ENCODE data around the gene ZNF99. TPM values are rescaled to one million over a fixed set of nuclear protein-coding genes. Genes with fewer than 3 reads are reported as not detected.
"Not testable (repeated sequence)": the region's sequence is repeated elsewhere in the genome, so short reads cannot be mapped to it uniquely, and the experiment has no call there.

The ZNF99 gene
- polyA plus RNA-seq, 1 donor, result 0.12 TPM

DNA sequence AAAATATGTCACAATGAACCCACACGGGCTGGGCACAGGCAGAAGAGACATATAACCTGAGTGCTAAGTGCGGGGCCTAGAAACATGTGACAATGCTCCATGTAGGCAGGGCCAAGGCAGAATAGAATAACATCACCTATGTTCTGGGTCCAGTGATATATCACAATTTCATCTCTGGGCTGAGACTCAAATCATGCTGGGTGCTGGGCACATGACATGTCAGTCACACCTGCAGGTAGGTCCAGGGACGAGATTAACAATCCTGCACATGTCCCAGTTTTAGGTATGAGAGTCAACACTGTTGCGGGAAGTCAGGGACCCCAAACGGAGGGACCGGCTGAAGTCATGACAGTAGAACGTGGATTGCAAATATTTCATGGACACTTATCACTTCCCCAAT lies 50.3 kb downstream of the ZNF99 start:
- no CpG with 5 or more reads among the region's 7 CpGs for WGBS (ENCODE audit: insufficient coverage, low lambda C conversion rate)
- Histone ChIP-seq H3K4me3 (ENCODE audit: low read length) (no peak overlapping the region), H3K4me1 (ENCODE audit: control insufficient read depth, insufficient read depth, low read length) (no peaks in the 10 kb centered on the region), H3K27ac (ENCODE audit: low read length) (no peak overlapping the region), H3K27me3 (ENCODE audit: control insufficient read depth, insufficient read depth, low read length) (no peaks in the 10 kb centered on the region), H3K36me3 (ENCODE audit: control insufficient read depth, insufficient read depth, low read length) (no peaks in the 10 kb centered on the region), H3K9me3 (ENCODE audit: control insufficient read depth, low read depth, low read length) (no peaks in the 10 kb centered on the region)
- no peak for DNase-seq

DNA sequence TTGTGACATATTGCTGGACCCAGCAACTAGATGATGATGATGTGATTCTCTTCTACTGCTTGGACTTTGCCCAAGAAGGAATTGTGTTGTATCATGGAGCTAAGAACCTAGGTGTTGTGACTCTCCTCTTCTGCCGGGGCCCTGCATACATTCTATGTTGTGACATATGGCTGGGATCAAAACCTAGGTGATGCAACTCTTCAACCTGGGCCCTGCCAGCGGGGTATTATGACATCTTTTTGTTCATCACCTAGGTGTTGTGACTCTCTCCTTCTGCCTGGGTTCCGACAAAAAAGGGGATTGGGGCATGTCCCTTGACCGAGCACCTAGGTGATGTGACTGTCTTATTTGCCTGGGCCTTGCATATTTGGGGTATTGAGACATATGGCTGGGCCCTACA lies 55.7 kb downstream of the ZNF99 start:
- H3K36me3 ChIP-seq (ENCODE audit: control insufficient read depth, insufficient read depth, low read length); H3K4me3 ChIP-seq (ENCODE audit: low read length); DNase-seq; H3K9me3 ChIP-seq (ENCODE audit: control insufficient read depth, low read depth, low read length); H3K27ac ChIP-seq (ENCODE audit: low read length); H3K27me3 ChIP-seq (ENCODE audit: control insufficient read depth, insufficient read depth, low read length); H3K4me1 ChIP-seq (ENCODE audit: control insufficient read depth, insufficient read depth, low read length): not testable (repeated sequence)
- no CpG with 5 or more reads among the region's 4 CpGs for WGBS (ENCODE audit: insufficient coverage, low lambda C conversion rate)

DNA sequence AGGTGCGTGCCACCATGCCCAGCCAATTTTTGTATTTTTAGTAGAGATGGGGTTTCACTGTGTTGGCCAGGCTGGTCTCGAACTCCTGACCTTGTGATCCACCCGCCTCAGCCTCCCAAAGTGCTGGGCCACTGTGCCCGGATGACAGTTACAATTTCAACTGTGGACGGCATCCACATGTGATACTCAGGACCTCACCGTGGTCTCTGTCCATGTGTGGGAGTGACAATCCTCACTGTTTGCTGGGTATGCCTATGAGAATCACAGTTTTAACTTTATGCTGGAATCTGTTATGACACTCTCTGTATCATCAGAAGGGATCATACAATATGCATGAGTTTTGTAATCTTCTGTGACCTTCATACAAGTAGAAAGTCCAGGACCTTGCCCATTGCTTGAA lies 62.4 kb downstream of the ZNF99 start:
- not testable (repeated sequence) for DNase-seq; H3K27me3 ChIP-seq (ENCODE audit: control insufficient read depth, insufficient read depth, low read length); H3K36me3 ChIP-seq (ENCODE audit: control insufficient read depth, insufficient read depth, low read length); H3K9me3 ChIP-seq (ENCODE audit: control insufficient read depth, low read depth, low read length); H3K4me3 ChIP-seq (ENCODE audit: low read length); H3K27ac ChIP-seq (ENCODE audit: low read length); H3K4me1 ChIP-seq (ENCODE audit: control insufficient read depth, insufficient read depth, low read length)
- 100% methylated on average over 1 of the region's 6 CpGs for WGBS (ENCODE audit: insufficient coverage, low lambda C conversion rate)

DNA sequence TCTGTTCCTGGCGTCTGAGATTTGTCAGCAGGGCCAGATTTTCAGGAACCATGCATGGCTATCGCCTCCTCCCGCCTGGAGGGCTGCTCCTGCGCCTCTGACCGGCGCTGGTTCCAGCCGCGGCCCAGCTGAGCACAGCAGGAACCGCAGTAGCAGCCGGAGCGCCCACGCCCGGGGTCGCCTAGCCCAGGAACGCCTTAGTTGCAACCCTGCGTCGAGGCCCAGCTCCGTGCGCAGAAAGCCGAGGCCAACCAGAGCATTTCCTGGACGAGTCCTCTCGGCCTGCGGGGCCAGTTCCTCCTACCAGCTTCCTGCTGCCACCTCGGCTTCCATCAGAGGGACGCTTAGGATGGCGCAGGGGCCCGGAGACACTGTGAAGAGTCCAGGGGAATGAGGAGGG lies 75.0 kb downstream of the ZNF99 start:
- DNase-seq, result no peak
- no peaks in the 10 kb centered on the region for H3K4me1 ChIP-seq (ENCODE audit: control insufficient read depth, insufficient read depth, low read length)
- H3K36me3 ChIP-seq (ENCODE audit: control insufficient read depth, insufficient read depth, low read length), result no peaks in the 10 kb centered on the region
- WGBS (ENCODE audit: insufficient coverage, low lambda C conversion rate), result 80% methylated on average over 1 of the region's 27 CpGs
- no peak overlapping the region for H3K4me3 ChIP-seq (ENCODE audit: low read length)
- H3K27ac ChIP-seq (ENCODE audit: low read length), result no peak overlapping the region
- H3K9me3 ChIP-seq (ENCODE audit: control insufficient read depth, low read depth, low read length), result peaks cover 6% of the 10 kb centered on the region
- H3K27me3 ChIP-seq (ENCODE audit: control insufficient read depth, insufficient read depth, low read length), result no peaks in the 10 kb centered on the region

DNA sequence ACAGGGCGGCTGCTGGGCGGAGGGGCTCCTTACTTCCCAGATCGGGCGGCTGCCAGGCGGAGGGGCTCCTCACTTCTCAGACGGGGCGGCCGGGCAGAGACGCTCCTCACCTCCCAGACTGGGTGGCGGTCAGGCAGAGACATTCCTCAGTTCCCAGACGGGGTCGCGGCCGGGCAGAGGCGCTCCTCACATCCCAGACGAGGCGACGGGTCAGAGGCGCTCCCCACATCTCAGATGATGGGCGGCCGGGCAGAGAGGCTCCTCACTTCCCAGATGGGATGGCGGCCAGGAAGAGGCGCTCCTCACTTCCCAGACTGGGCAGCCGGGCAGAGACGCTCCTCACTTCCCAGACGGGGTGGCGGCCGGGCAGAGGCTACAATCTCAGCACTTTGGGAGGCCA lies 80.9 kb downstream of the ZNF99 start:
- not testable (repeated sequence) for H3K27ac ChIP-seq (ENCODE audit: low read length); H3K4me3 ChIP-seq (ENCODE audit: low read length); DNase-seq; H3K36me3 ChIP-seq (ENCODE audit: control insufficient read depth, insufficient read depth, low read length); H3K27me3 ChIP-seq (ENCODE audit: control insufficient read depth, insufficient read depth, low read length); H3K4me1 ChIP-seq (ENCODE audit: control insufficient read depth, insufficient read depth, low read length)
- 100% methylated on average over 2 of the region's 28 CpGs for WGBS (ENCODE audit: insufficient coverage, low lambda C conversion rate)
- peaks cover 19% of the 10 kb centered on the region for H3K9me3 ChIP-seq (ENCODE audit: control insufficient read depth, low read depth, low read length)

DNA sequence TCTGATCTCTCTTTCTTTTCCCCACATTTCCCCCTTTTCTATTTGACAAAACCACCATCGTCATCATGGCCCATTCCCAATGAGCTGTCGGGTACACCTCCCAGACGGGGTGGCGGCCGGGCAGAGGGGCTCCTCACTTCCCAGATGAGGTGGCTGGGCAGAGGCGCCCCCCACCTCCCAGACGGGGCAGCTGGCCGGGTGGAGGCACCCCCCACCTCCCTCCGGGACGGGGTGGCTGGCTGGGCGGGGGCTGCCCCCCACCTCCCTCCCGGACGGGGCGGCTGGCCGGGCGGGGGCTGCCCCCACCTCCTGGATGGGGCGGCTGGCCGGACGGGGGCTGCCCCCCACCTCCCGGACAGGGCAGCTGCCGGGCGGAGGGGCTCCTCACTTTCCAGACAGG lies 81.3 kb downstream of the ZNF99 start:
- not testable (repeated sequence) for DNase-seq; H3K4me1 ChIP-seq (ENCODE audit: control insufficient read depth, insufficient read depth, low read length); H3K4me3 ChIP-seq (ENCODE audit: low read length); H3K27me3 ChIP-seq (ENCODE audit: control insufficient read depth, insufficient read depth, low read length); H3K27ac ChIP-seq (ENCODE audit: low read length); H3K36me3 ChIP-seq (ENCODE audit: control insufficient read depth, insufficient read depth, low read length)
- WGBS (ENCODE audit: insufficient coverage, low lambda C conversion rate), result no CpG with 5 or more reads among the region's 22 CpGs
- H3K9me3 ChIP-seq (ENCODE audit: control insufficient read depth, low read depth, low read length), result peaks cover 19% of the 10 kb centered on the region

Other genes with a start within 250 kb of the ZNF99 start
- 1.2 TPM for gene ZNF492, start 149.8 kb downstream of the ZNF99 start, polyA plus RNA-seq
- not detected for gene ZNF723, start 48.1 kb upstream of the ZNF99 start, polyA plus RNA-seq
- not detected for gene ZNF728, start 219.0 kb upstream of the ZNF99 start, polyA plus RNA-seq